ENCODE measurements around the gene LY6G6D.

DNA sequence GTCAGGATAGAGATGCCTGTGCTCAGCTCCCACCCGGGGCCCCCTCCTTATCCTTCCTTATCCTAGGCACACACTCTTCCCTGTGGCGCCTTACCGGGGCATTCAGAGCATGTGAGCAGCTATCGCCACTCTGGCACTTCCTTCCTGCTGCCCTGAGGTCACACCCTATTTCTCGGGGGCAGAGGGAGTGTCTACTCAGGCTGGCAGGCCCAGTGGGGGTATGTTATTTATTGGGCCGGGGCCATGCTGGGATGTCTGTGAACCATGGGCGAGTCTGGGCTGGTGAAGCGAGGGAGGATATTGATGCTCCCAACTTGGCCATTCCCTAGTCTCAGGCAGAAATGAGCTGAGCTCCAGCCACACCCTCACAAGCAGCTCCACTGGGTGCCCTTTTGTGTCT, 3.9 kb upstream of the LY6G6D start:
- TF ChIP-seq, protein P1, sequence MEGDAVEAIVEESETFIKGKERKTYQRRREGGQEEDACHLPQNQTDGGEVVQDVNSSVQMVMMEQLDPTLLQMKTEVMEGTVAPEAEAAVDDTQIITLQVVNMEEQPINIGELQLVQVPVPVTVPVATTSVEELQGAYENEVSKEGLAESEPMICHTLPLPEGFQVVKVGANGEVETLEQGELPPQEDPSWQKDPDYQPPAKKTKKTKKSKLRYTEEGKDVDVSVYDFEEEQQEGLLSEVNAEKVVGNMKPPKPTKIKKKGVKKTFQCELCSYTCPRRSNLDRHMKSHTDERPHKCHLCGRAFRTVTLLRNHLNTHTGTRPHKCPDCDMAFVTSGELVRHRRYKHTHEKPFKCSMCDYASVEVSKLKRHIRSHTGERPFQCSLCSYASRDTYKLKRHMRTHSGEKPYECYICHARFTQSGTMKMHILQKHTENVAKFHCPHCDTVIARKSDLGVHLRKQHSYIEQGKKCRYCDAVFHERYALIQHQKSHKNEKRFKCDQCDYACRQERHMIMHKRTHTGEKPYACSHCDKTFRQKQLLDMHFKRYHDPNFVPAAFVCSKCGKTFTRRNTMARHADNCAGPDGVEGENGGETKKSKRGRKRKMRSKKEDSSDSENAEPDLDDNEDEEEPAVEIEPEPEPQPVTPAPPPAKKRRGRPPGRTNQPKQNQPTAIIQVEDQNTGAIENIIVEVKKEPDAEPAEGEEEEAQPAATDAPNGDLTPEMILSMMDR (conservative IDR thresholded peaks at IDR 0.05): no peak
- TF ChIP-seq ZFX (IDR thresholded peaks at IDR 0.05): no peak
